ENCODE results near the gene SCN10A.
A peak's percentile ranks its signal among the peaks of the same experiment; 100 is the strongest.

The SCN10A gene

GRCh38 chr3:38763569-38763968, 52.4 kb downstream of the SCN10A start:
- no peak for DNase-seq

GRCh38 chr3:38758557-38758956, 57.5 kb downstream of the SCN10A start:
- no peak for DNase-seq

GRCh38 chr3:38757721-38758120, 58.3 kb downstream of the SCN10A start:
- no peak for DNase-seq

GRCh38 chr3:38756892-38757291, 59.1 kb downstream of the SCN10A start:
- DNase-seq = no peak

GRCh38 chr3:38755130-38755529, 60.9 kb downstream of the SCN10A start:
- DNase-seq = no peak

GRCh38 chr3:38746641-38747040, 69.4 kb downstream of the SCN10A start:
- no peak for DNase-seq

- DNase-seq = no peak
Measured at GRCh38 chr3:38743043-38743442, 73.0 kb downstream of the SCN10A start.

- DNase-seq = no peak
Measured at GRCh38 chr3:38742550-38742949, 73.5 kb downstream of the SCN10A start.

- DNase-seq = no peak
Measured at GRCh38 chr3:38740537-38740936, 75.5 kb downstream of the SCN10A start.

- DNase-seq = no peak
Measured at GRCh38 chr3:38739931-38740330, 76.1 kb downstream of the SCN10A start.

- DNase-seq = no peak
Measured at GRCh38 chr3:38739396-38739689, 76.7 kb downstream of the SCN10A start.

GRCh38 chr3:38738630-38739395, 77.2 kb downstream of the SCN10A start:
- DNase-seq = peak; percentile 6

GRCh38 chr3:38731522-38731921, 84.5 kb downstream of the SCN10A start:
- no peak for DNase-seq

- DNase-seq = no peak
Measured at GRCh38 chr3:38730281-38730680, 85.7 kb downstream of the SCN10A start.

GRCh38 chr3:38728008-38728407, 88.0 kb downstream of the SCN10A start:
- no peak for DNase-seq

- no peak for DNase-seq
Measured at GRCh38 chr3:38726751-38727150, 89.3 kb downstream of the SCN10A start.

- DNase-seq = no peak
Measured at GRCh38 chr3:38725726-38726419, 90.1 kb downstream of the SCN10A start.

GRCh38 chr3:38724392-38724736, 91.7 kb downstream of the SCN10A start:
- DNase-seq = no peak

GRCh38 chr3:38723569-38724391, 92.2 kb downstream of the SCN10A start:
- no peak for DNase-seq

- DNase-seq = no peak
Measured at GRCh38 chr3:38722781-38723568, 93.0 kb downstream of the SCN10A start.

GRCh38 chr3:38721207-38721772, 94.7 kb downstream of the SCN10A start:
- DNase-seq = no peak

- no peak for DNase-seq
Measured at GRCh38 chr3:38720465-38720864, 95.6 kb downstream of the SCN10A start.
